OCI-LY1 (cell line): ENCODE measurements around the gene ERGIC1.

ENCODE experiments used
- H2AFZ ChIP-seq: fragments of 200-600 bp; sonication (generic), shearing (Covaris generic); 2 replicates; pipeline ENCODE4 v1.6.0; 2014; ENCODE audit warnings: antibody characterized with exemption, mild to moderate bottlenecking, low read length
- H3F3A ChIP-seq: fragments of 200-600 bp; sonication (generic), shearing (Covaris generic); 2 replicates; pipeline ENCODE4 v1.6.0; 2014; ENCODE audit warnings: mild to moderate bottlenecking, antibody characterized with exemption, low read length, moderate library complexity; ENCODE audit not compliant: insufficient read depth
- H3K27ac ChIP-seq: fragments of 200-600 bp; sonication (generic); 2 replicates; pipeline ENCODE4 v1.5.1; 2014; ENCODE audit warnings: low read length, mixed run types, mild to moderate bottlenecking, low read depth; ENCODE audit not compliant: poor library complexity, severe bottlenecking
- H3K27me3 ChIP-seq: fragments of 200-600 bp; sonication (generic); 2 replicates; pipeline ENCODE4 v1.6.0; 2014; ENCODE audit warnings: antibody characterized with exemption, mild to moderate bottlenecking, low read length, moderate library complexity; ENCODE audit not compliant: insufficient read depth
- H3K36me3 ChIP-seq: fragments of 200-600 bp; sonication (generic); 2 replicates; pipeline ENCODE4 v1.6.1; 2014; ENCODE audit warnings: mild to moderate bottlenecking, antibody characterized with exemption, low read length, moderate library complexity, mixed read lengths; ENCODE audit not compliant: insufficient read depth
- H3K4me1 ChIP-seq: fragments of 200-600 bp; sonication (generic); 2 replicates; pipeline ENCODE4 v1.5.1; 2014; ENCODE audit warnings: mild to moderate bottlenecking, low read length, moderate library complexity; ENCODE audit not compliant: insufficient read depth, severe bottlenecking
- H3K4me2 ChIP-seq: fragments of 200-600 bp; sonication (generic), shearing (Covaris generic); 2 replicates; pipeline ENCODE4 v1.6.1; 2014; ENCODE audit warnings: low read length
- H3K4me3 ChIP-seq: fragments of 200-600 bp; sonication (generic); 2 replicates; pipeline ENCODE4 v1.5.1; 2014; ENCODE audit warnings: low read length, low read depth, mild to moderate bottlenecking, mixed read lengths; ENCODE audit not compliant: poor library complexity, severe bottlenecking
- H3K79me2 ChIP-seq: fragments of 200-600 bp; shearing (Covaris generic); 2 replicates; pipeline ENCODE4 v1.6.1; 2016; ENCODE audit warnings: mixed run types, low read length, mixed read lengths; ENCODE audit not compliant: insufficient read depth
- H3K9ac ChIP-seq: fragments of 200-600 bp; sonication (generic), shearing (Covaris generic); 2 replicates; pipeline ENCODE4 v1.6.1; 2014; ENCODE audit warnings: mild to moderate bottlenecking, low read length, mixed read lengths
- H3K9me2 ChIP-seq: fragments of 200-600 bp; sonication (generic), shearing (Covaris generic); 2 replicates; pipeline ENCODE4 v1.6.1; 2014; ENCODE audit warnings: low read depth, mild to moderate bottlenecking, low read length, mixed read lengths
- H3K9me3 ChIP-seq: fragments of 200-600 bp; shearing (Covaris generic); 2 replicates; pipeline ENCODE4 v1.6.1; 2014; ENCODE audit warnings: low read length, mixed read lengths
- H4K20me1 ChIP-seq: fragments of 200-600 bp; sonication (generic), shearing (Covaris generic); 2 replicates; pipeline ENCODE4 v1.6.0; 2016; ENCODE audit warnings: mild to moderate bottlenecking, low read length; ENCODE audit not compliant: insufficient read depth
- EZH2 ChIP-seq: fragments of 200-600 bp; sonication (generic), shearing (Covaris generic); IDR thresholded peaks from 2 replicates; pipeline ENCODE4 v1.8.0; 2017; ENCODE audit warnings: borderline replicate concordance, mixed run types, mild to moderate bottlenecking, antibody characterized with exemption, low read length, moderate library complexity, mixed read lengths
- TF ChIP-seq, protein P1 (sequence below): fragments of 200-600 bp; sonication (generic), shearing (Covaris generic); IDR thresholded peaks from 2 replicates; pipeline ENCODE4 v1.5.1; 2017; ENCODE audit warnings: mild to moderate bottlenecking, antibody characterized with exemption, low read length, moderate library complexity, mixed read lengths

ERGIC1 gene

DNA sequence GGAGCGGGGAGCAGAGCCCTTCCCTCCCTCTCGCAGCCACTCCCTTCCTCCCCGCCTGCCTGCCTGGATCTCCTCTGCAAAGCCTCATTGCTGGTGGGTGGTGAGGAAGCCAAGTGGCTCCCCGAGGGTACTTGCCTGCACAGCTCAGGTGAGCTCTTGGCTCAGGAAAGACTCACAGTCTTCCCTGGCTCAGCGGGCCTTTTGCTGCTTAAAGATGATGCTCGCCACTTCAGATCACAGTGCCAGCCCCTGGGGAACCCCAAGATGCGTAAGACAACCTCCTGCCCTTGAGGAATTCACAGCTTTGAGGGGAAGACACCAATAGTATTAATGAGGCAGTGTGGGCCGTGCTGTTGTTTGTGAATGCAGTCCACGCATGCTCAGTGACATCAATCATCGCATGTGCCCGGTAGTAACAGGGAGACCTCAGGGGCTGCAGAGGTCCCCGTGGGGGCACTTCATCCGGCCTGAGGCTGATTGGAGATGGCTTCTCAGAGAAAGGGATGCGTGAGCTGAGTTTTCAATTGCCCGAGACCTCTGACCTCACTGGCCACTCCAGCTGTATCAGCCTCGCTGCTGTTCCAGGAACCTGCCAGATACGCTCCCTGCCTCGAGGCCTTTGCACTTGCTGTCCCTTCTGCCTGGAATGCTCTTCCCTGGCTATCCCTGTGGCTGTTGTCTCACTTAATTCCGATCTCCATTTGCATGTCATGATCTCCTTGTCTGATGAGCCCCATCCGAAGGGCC lies 36.8 kb downstream of the ERGIC1 start:
- Histone ChIP-seq H3K4me3 (no peak overlapping the region), H3K4me2 (peak overlapping the region; percentile 12; the same call in 1 of the 2 replicates), H3K36me3 (no peaks in the 10 kb centered on the region), H3K9me2 (no peaks in the 10 kb centered on the region), H3F3A (no peaks in the 10 kb centered on the region), H4K20me1 (no peaks in the 10 kb centered on the region), H3K9me3 (no peaks in the 10 kb centered on the region), H3K9ac (no peak overlapping the region), H2AFZ (no peak overlapping the region), H3K27ac (peak overlapping the region; percentile 16), H3K27me3 (no peaks in the 10 kb centered on the region), H3K4me1 (peaks cover 15% of the 10 kb centered on the region), H3K79me2 (no peaks in the 10 kb centered on the region)
- TF ChIP-seq EZH2 = no peak
- TF ChIP-seq, protein P1, sequence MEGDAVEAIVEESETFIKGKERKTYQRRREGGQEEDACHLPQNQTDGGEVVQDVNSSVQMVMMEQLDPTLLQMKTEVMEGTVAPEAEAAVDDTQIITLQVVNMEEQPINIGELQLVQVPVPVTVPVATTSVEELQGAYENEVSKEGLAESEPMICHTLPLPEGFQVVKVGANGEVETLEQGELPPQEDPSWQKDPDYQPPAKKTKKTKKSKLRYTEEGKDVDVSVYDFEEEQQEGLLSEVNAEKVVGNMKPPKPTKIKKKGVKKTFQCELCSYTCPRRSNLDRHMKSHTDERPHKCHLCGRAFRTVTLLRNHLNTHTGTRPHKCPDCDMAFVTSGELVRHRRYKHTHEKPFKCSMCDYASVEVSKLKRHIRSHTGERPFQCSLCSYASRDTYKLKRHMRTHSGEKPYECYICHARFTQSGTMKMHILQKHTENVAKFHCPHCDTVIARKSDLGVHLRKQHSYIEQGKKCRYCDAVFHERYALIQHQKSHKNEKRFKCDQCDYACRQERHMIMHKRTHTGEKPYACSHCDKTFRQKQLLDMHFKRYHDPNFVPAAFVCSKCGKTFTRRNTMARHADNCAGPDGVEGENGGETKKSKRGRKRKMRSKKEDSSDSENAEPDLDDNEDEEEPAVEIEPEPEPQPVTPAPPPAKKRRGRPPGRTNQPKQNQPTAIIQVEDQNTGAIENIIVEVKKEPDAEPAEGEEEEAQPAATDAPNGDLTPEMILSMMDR = no peak

DNA sequence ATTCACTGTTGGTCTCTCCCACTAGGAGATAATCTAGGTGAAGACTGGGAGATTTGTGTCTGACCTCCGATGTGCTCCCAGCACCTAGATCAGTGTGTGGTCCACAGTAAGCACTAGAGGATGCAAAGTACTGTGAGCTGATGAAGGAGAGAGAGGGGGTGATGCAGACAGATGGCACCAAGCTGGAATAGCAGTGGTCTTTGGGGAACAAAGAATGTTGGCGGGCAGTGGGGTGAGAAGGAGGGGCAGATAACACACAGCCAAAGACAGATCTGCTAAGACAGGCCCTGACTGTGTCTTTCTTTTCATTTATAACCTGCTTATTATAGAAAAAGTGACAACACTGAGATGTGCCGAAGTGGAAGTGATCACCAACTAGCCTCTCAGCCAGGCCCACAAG lies 37.5 kb downstream of the ERGIC1 start:
- no peak overlapping the region for H3K9ac ChIP-seq
- no peaks in the 10 kb centered on the region for H3K9me3 ChIP-seq
- H3K27me3 ChIP-seq = no peaks in the 10 kb centered on the region
- H3F3A ChIP-seq = no peaks in the 10 kb centered on the region
- H3K36me3 ChIP-seq = no peaks in the 10 kb centered on the region
- no peaks in the 10 kb centered on the region for H4K20me1 ChIP-seq
- no peak overlapping the region for H3K4me2 ChIP-seq
- H3K9me2 ChIP-seq = no peaks in the 10 kb centered on the region
- no peak overlapping the region for H3K27ac ChIP-seq
- H3K4me3 ChIP-seq = no peak overlapping the region
- TF ChIP-seq, protein P1 = no peak
- no peak for TF ChIP-seq EZH2
- peaks cover 15% of the 10 kb centered on the region for H3K4me1 ChIP-seq
- H2AFZ ChIP-seq = no peak overlapping the region
- peaks cover 5% of the 10 kb centered on the region for H3K79me2 ChIP-seq

GRCh38 chr5:172871982-172872381 lies 37.9 kb downstream of the ERGIC1 start:
- H3K79me2 ChIP-seq = peaks cover 5% of the 10 kb centered on the region
- H3K4me1 ChIP-seq = peaks cover 15% of the 10 kb centered on the region
- H3K27ac ChIP-seq = no peak overlapping the region

More at GRCh38 chr5:172871982-172872381, 37.9 kb downstream of the ERGIC1 start:
- no peaks in the 10 kb centered on the region for H3K9me2 ChIP-seq
- H3K27me3 ChIP-seq = no peaks in the 10 kb centered on the region
- no peak overlapping the region for H3K9ac ChIP-seq
- H3F3A ChIP-seq = no peaks in the 10 kb centered on the region
- no peak overlapping the region for H2AFZ ChIP-seq
- H4K20me1 ChIP-seq = no peaks in the 10 kb centered on the region
- no peak for TF ChIP-seq EZH2
- TF ChIP-seq, protein P1 = no peak
- no peaks in the 10 kb centered on the region for H3K9me3 ChIP-seq
- H3K4me2 ChIP-seq = no peak overlapping the region
- no peaks in the 10 kb centered on the region for H3K36me3 ChIP-seq
- no peak overlapping the region for H3K4me3 ChIP-seq
